Body of pancreas (tissue), 4 donors: ENCODE data around the gene PRPF40A. TPM values are rescaled to one million over a fixed set of nuclear protein-coding genes. Genes with fewer than 3 reads are reported as not detected.

Source experiments
- ATAC-seq: fragments of 150-250 bp; one replicate; pipeline ENCODE4 v1.9.1; 2016
- DNase-seq, 4 donors: peaks; one replicate each; pipeline ENCODE4 v3.0.0-alpha.2; 2019
- H3K27ac ChIP-seq, 4 donors: fragments of 200-600 bp; sonication (generic); 1 replicate in 3 of 4; 2 replicates in 1 of 4; pipeline versions ENCODE4 v1.5.1 to v1.6.1; 2016 to 2019; ENCODE audit warnings: mild to moderate bottlenecking in 1 of 4, mixed read lengths in 1 of 4, moderate library complexity in 1 of 4
- H3K27me3 ChIP-seq, 2 donors: fragments of 200-600 bp; sonication (generic); one replicate each; pipeline ENCODE4 v1.6.0; 2016; ENCODE audit warnings: mild to moderate bottlenecking in 1 of 2
- H3K36me3 ChIP-seq, 2 donors: fragments of 200-600 bp; sonication (generic); replicated peaks in 1 of 2; 2 replicates each; pipeline ENCODE4 v1.5.1; 2016; ENCODE audit warnings: low read depth in 2 of 2; ENCODE audit not compliant: insufficient read depth in 1 of 2
- H3K4me1 ChIP-seq: fragments of 200-600 bp; sonication (generic); one replicate; pipeline ENCODE4 v1.6.0; 2016
- H3K4me3 ChIP-seq, 2 donors: fragments of 200-600 bp; sonication (generic); 1 replicate in 1 of 2; 2 replicates in 1 of 2; pipeline ENCODE4 v1.5.1; 2016 to 2019
- H3K9me3 ChIP-seq, 3 donors: fragments of 200-600 bp; sonication (generic); 1 replicate in 2 of 3; 2 replicates in 1 of 3; pipeline ENCODE4 v1.5.1; 2016
- POLR2A ChIP-seq, 3 donors: fragments of 450-650 bp; IDR thresholded peaks; one replicate each; pipeline ENCODE4 v1.6.1; 2016; ENCODE audit warnings: antibody characterized with exemption in 3 of 3, mild to moderate bottlenecking in 2 of 3
- whole genome bisulfite sequencing, 2 donors: methylation state at CpG; one replicate each; pipeline ENCODE4 v1.1.5; 2017; 5-methylcytosine and 5-hydroxymethylcytosine counted together
- intact Hi-C: fragments of 100-400 bp; cut with DNase I; formaldehyde crosslinking; loops from one replicate; pipeline ENCODE4 v1.15.1; 2023
- total RNA-seq, 2 donors: library from RNA; depleted of rRNA; stranded (reverse); fragments of >200 nt; gene quantifications; one replicate each; pipeline ENCODE4 v1.1.0, GENCODE V29; 2016
- TF ChIP-seq, protein P1 (sequence below), 7 experiments: fragments of 450-650 bp in 4 of 7; fragments of 200-600 bp in 3 of 7; sonication (generic) in 3 of 7; IDR thresholded peaks; one replicate each; pipeline ENCODE4 v1.5.1; 2016 to 2019; ENCODE audit warnings: antibody characterized with exemption in 7 of 7

PRPF40A gene
- total RNA-seq, 2 donors from 2014 or later: 38.9 to 52.7 TPM

DNA sequence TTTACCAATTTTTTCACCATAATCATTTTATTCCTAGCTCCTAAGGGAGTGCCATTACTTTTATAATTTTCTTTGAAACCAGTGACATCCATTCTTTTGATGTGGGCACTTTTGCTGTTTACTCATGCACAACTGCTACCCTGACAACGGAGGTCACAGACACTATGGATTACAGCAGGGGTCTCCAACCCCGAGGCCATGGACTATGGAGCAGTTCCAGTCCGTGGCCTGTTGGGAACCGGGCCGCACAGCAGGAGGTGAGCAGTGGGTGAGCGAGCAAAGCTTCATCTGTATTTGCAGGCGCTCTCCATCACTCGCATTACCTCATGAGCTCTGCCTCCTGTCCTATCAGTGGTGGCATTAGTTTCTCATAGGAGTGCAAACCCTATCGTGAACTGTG is 34.6 kb downstream of the PRPF40A start:
- ATAC-seq (no peak), DNase-seq (no peak)
- H3K4me1 ChIP-seq: no peaks in the 10 kb centered on the region
- H3K27me3 ChIP-seq: no peaks in the 10 kb centered on the region
- 93 to 95% methylated on average over 9 of the region's 9 CpGs for WGBS, 2 donors
- H3K27ac ChIP-seq: no peak overlapping the region
- H3K4me3 ChIP-seq: no peak overlapping the region
- TF ChIP-seq, protein P1, sequence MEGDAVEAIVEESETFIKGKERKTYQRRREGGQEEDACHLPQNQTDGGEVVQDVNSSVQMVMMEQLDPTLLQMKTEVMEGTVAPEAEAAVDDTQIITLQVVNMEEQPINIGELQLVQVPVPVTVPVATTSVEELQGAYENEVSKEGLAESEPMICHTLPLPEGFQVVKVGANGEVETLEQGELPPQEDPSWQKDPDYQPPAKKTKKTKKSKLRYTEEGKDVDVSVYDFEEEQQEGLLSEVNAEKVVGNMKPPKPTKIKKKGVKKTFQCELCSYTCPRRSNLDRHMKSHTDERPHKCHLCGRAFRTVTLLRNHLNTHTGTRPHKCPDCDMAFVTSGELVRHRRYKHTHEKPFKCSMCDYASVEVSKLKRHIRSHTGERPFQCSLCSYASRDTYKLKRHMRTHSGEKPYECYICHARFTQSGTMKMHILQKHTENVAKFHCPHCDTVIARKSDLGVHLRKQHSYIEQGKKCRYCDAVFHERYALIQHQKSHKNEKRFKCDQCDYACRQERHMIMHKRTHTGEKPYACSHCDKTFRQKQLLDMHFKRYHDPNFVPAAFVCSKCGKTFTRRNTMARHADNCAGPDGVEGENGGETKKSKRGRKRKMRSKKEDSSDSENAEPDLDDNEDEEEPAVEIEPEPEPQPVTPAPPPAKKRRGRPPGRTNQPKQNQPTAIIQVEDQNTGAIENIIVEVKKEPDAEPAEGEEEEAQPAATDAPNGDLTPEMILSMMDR (IDR thresholded peaks at IDR 0.05): no peak
- TF ChIP-seq POLR2A (IDR thresholded peaks at IDR 0.05): no peak
- H3K36me3 ChIP-seq: peaks cover 0 to 2% of the 10 kb centered on the region in 2 donors
- intact Hi-C loops: no loop called here
- no peaks in the 10 kb centered on the region for H3K9me3 ChIP-seq

DNA sequence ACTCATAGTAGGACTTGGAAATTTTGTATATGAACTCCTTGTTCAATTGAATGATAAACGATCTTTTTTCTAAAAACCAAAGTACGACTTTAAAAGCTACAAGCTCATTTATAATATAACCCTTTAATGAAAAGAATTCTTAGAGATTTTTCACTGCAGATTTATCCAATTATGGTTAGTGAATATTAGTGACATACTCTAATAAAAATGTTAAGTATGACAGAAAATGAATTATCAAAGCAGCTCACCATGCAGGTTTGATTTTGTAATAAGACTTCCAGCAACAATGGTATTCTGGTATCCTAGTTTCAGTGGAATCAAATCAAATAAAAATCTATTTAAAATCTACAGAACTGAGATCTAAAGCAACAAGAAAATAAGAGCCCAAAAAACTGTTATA is 38.5 kb downstream of the PRPF40A start:
- Histone ChIP-seq H3K9me3 (no peaks in the 10 kb centered on the region), H3K4me3 (no peak overlapping the region), H3K27ac (no peak overlapping the region), H3K36me3 (peaks cover 0 to 10% of the 10 kb centered on the region in 2 donors), H3K27me3 (no peaks in the 10 kb centered on the region), H3K4me1 (no peaks in the 10 kb centered on the region)
- WGBS, 2 donors: 60% methylated on average over 2 of the region's 2 CpGs
- DNase-seq (no peak), ATAC-seq (no peak)
- no peak for TF ChIP-seq POLR2A (IDR thresholded peaks at IDR 0.05)
- TF ChIP-seq, protein P1 (IDR thresholded peaks at IDR 0.05): no peak
- intact Hi-C loops: no loop called here

DNA sequence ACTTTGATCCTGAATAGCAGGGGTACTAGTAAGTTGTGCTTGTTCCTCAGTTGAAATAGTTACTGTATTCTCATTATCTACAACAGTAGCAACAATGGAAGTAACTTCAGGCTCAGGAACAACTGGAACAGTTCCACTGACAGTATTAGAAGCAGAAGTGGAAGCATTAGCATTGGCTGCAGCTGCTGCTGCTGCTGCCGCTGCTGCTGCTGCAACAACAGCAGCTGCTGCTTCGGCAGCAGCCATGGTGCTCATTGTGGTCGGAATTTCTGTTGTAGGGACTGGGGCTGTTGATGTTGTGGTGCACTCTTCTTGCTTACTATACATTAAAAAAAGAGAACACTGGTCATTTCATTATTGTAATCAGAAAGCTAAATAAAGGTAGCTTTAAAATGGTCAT is 40.8 kb downstream of the PRPF40A start:
- TF ChIP-seq, protein P1 (IDR thresholded peaks at IDR 0.05): no peak
- TF ChIP-seq POLR2A (IDR thresholded peaks at IDR 0.05): no peak
- Histone ChIP-seq H3K27ac (no peak overlapping the region), H3K36me3 (peaks cover 0 to 18% of the 10 kb centered on the region in 2 donors), H3K9me3 (no peaks in the 10 kb centered on the region), H3K4me1 (no peaks in the 10 kb centered on the region), H3K4me3 (no peak overlapping the region), H3K27me3 (no peaks in the 10 kb centered on the region)
- 92 to 95% methylated on average over 3 of the region's 3 CpGs for WGBS, 2 donors
- DNase-seq (no peak), ATAC-seq (no peak)
- intact Hi-C loops: no loop called here

DNA sequence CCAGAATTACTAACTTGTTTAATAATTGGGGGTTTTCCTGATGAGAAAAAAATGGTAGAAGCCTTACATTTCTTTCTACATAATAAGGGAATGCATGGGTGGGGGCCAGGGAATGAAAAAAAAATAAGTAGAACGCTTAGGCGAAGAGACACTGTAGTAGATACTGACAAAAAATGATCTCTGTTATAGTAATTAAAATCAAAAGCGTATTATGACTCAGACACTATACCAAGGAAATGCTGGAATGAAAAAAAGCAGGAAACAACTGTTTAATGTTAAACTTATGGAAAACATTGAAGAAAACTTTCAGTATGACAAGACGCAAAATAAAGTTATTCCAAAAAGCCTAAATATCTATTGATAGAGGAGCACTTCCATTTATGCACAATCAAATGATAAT is 42.9 kb downstream of the PRPF40A start:
- WGBS, 2 donors: 85 to 89% methylated on average over 4 of the region's 4 CpGs
- intact Hi-C loops: no loop called here
- H3K27ac ChIP-seq: no peak overlapping the region
- TF ChIP-seq, protein P1 (IDR thresholded peaks at IDR 0.05): no peak
- no peak for TF ChIP-seq POLR2A (IDR thresholded peaks at IDR 0.05)
- no peak overlapping the region for H3K4me3 ChIP-seq
- H3K9me3 ChIP-seq: no peaks in the 10 kb centered on the region
- H3K36me3 ChIP-seq: peaks cover 0 to 25% of the 10 kb centered on the region in 2 donors
- H3K4me1 ChIP-seq: no peaks in the 10 kb centered on the region
- no peaks in the 10 kb centered on the region for H3K27me3 ChIP-seq
- ATAC-seq: no peak
- no peak for DNase-seq

DNA sequence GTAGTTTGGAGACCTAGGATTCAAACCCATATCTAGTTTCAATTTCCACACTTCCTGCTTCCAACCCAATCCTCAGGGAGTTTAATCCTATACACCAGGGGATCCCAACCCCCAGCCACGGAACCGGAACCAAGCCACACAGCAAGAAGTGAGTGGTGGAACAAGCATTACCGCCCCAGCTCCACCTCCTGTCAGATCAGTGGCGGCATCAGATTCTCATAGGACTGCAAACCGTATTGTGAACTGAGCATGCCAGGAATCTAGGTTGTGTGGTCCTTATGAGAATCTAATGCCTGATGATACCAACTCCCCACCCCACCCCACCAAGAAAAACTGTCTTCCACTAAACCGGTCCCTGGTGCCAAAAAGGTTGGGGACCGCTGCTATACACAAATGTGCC is 52.5 kb downstream of the PRPF40A start:
- ATAC-seq: no peak
- intact Hi-C loops: no loop called here
- WGBS, 2 donors: 93% methylated on average over 7 of the region's 7 CpGs

More for the DNA sequence above, 52.5 kb downstream of the PRPF40A start:
- Histone ChIP-seq H3K27ac (no peak overlapping the region), H3K36me3 (peaks cover 0 to 33% of the 10 kb centered on the region in 2 donors), H3K4me1 (no peaks in the 10 kb centered on the region), H3K27me3 (no peaks in the 10 kb centered on the region), H3K4me3 (no peak overlapping the region), H3K9me3 (no peaks in the 10 kb centered on the region)
- TF ChIP-seq POLR2A (IDR thresholded peaks at IDR 0.05): no peak
- TF ChIP-seq, protein P1 (IDR thresholded peaks at IDR 0.05): no peak
- no peak for DNase-seq
